OCI-M2 (cell line): ENCODE data around the gene SF3A2.

Experiments
- DNase-seq: peaks from one replicate; lab custom pipeline; 2025; ENCODE audit not compliant: unreplicated experiment; lab: John Stamatoyannopoulos, UW

SF3A2 gene

GRCh38 chr19:2239771-2240770 is 3.4 kb downstream of the SF3A2 start:
- DNase-seq: no peak

GRCh38 chr19:2240881-2241760 is 4.5 kb downstream of the SF3A2 start:
- DNase-seq: no peak

- no peak for DNase-seq
These were observed 5.5 kb downstream of the SF3A2 start for GRCh38 chr19:2242092-2242537.

GRCh38 chr19:2242816-2243215 is 6.2 kb downstream of the SF3A2 start:
- DNase-seq: no peak

GRCh38 chr19:2243274-2244124 is 6.9 kb downstream of the SF3A2 start:
- no peak for DNase-seq

- DNase-seq: no peak
These were observed 7.4 kb downstream of the SF3A2 start for GRCh38 chr19:2244125-2244411.

- no peak for DNase-seq
These were observed 7.9 kb downstream of the SF3A2 start for GRCh38 chr19:2244486-2244885.

GRCh38 chr19:2245273-2245672 is 8.6 kb downstream of the SF3A2 start:
- no peak for DNase-seq

GRCh38 chr19:2246014-2246620 is 9.5 kb downstream of the SF3A2 start:
- no peak for DNase-seq

- DNase-seq: no peak
These were observed 10.3 kb downstream of the SF3A2 start for GRCh38 chr19:2246801-2247361.

GRCh38 chr19:2247433-2248101 is 10.9 kb downstream of the SF3A2 start:
- DNase-seq: no peak

GRCh38 chr19:2248136-2249009 is 11.7 kb downstream of the SF3A2 start:
- DNase-seq: no peak

GRCh38 chr19:2249010-2249866 is 12.6 kb downstream of the SF3A2 start, which contains the start of gene AMH:
Gene AMH (plus strand): TSS chr19:2249323. CDS start chr19:2249333, 10 bp downstream.
- DNase-seq: no peak

GRCh38 chr19:2249880-2250765 is 13.5 kb downstream of the SF3A2 start:
- DNase-seq: no peak

GRCh38 chr19:2250766-2251105 is 14.1 kb downstream of the SF3A2 start:
- DNase-seq: no peak

GRCh38 chr19:2251106-2252054 is 14.8 kb downstream of the SF3A2 start:
- DNase-seq: no peak
